Central memory CD8-positive, alpha-beta T cell (primary cell): ENCODE measurements around the gene ARMC5.
"Not testable (repeated sequence)": the region's sequence is repeated elsewhere in the genome, so short reads cannot be mapped to it uniquely, and the experiment has no call there.

Source experiments
- ATAC-seq: fragments of 150-1000 bp; cut with Tn5 transposase; replicated peaks from 2 replicates; pipeline ENCODE4 v1.10.0; 2022; ENCODE audit warnings: mild to moderate bottlenecking, moderate FRiP score, moderate number of reproducible peaks; ENCODE audit not compliant: poor library complexity, severe bottlenecking; ENCODE audit errors: extremely low read depth
- DNase-seq, 2 donors: peaks; one replicate each; pipeline ENCODE4 v3.0.0; 2021; ENCODE audit warnings: low spot score in 2 of 2
- H3K27ac Mint-ChIP-seq: one replicate; pipeline ENCODE4 v1.8.0; 2022; ENCODE audit warnings: low read depth, mild to moderate bottlenecking, moderate library complexity, mixed read lengths
- H3K27me3 Mint-ChIP-seq: one replicate; pipeline ENCODE4 v1.8.0; 2022; ENCODE audit warnings: mixed read lengths
- H3K36me3 Mint-ChIP-seq: one replicate; pipeline ENCODE4 v1.8.0; 2022; ENCODE audit warnings: mild to moderate bottlenecking, moderate library complexity, mixed read lengths; ENCODE audit not compliant: insufficient read depth
- H3K4me1 Mint-ChIP-seq: one replicate; pipeline ENCODE4 v1.8.0; 2022; ENCODE audit warnings: mixed read lengths
- H3K4me3 Mint-ChIP-seq: one replicate; pipeline ENCODE4 v1.8.0; 2022; ENCODE audit warnings: mild to moderate bottlenecking, moderate library complexity, mixed read lengths
- H3K9me3 Mint-ChIP-seq: one replicate; pipeline ENCODE4 v1.8.0; 2022; ENCODE audit warnings: mixed read lengths

The ARMC5 gene

DNA sequence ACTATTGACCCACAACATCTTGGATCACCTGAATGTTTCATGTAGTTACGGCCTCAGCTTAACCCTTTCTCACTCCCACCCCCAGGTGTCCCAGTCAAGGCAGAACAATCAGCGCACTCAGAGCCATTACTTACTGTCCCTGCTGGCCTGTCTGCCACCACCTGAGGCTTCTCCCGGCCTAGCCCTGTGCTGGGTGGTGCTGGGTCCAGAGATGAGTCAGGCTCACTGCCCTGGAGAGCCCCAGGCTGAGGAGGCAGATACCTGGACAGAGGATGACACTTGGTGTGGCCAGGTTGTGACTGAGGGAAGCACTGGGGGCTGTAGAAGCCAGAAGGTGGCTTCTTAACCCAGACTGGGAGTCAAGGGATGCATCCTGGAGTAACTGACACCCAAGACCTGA is 19.7 kb downstream of the ARMC5 start:
- Mint-ChIP-seq H3K4me3 (no peak overlapping the region), H3K36me3 (peaks cover 5% of the 10 kb centered on the region), H3K27me3 (no peaks in the 10 kb centered on the region), H3K9me3 (no peaks in the 10 kb centered on the region), H3K4me1 (peaks cover 19% of the 10 kb centered on the region), H3K27ac (no peak overlapping the region)
- no peak for DNase-seq
- ATAC-seq = no peak

- Mint-ChIP-seq H3K9me3 (no peaks in the 10 kb centered on the region), H3K4me1 (peaks cover 19% of the 10 kb centered on the region), H3K36me3 (peaks cover 5% of the 10 kb centered on the region), H3K27ac (no peak overlapping the region), H3K4me3 (no peak overlapping the region), H3K27me3 (no peaks in the 10 kb centered on the region)
- ATAC-seq (no peak), DNase-seq (no peak)
These were observed 20.4 kb downstream of the ARMC5 start for GRCh38 chr16:31479751-31480150.

- Mint-ChIP-seq H3K4me3 (no peak overlapping the region), H3K36me3 (peaks cover 5% of the 10 kb centered on the region), H3K9me3 (no peaks in the 10 kb centered on the region), H3K27me3 (no peaks in the 10 kb centered on the region), H3K27ac (no peak overlapping the region), H3K4me1 (peaks cover 20% of the 10 kb centered on the region)
- DNase-seq (no peak), ATAC-seq (no peak)
These were observed 21.7 kb downstream of the ARMC5 start for GRCh38 chr16:31480851-31481536.

- H3K4me1 Mint-ChIP-seq = peaks cover 11% of the 10 kb centered on the region
These were observed 23.8 kb downstream of the ARMC5 start, which contains the start of gene SLC5A2 for GRCh38 chr16:31483081-31483480. Gene SLC5A2 (plus strand): TSS chr16:31483123. CDS start chr16:31483137, 14 bp downstream.

GRCh38 chr16:31484048-31484447 is 24.7 kb downstream of the ARMC5 start:
- H3K9me3 Mint-ChIP-seq, H3K36me3 Mint-ChIP-seq, H3K27ac Mint-ChIP-seq, DNase-seq, ATAC-seq, H3K4me3 Mint-ChIP-seq, H3K27me3 Mint-ChIP-seq: not testable (repeated sequence)
- H3K4me1 Mint-ChIP-seq = peaks cover 11% of the 10 kb centered on the region

More at GRCh38 chr16:31483081-31483480, 23.8 kb downstream of the ARMC5 start, which contains the start of gene SLC5A2:
- Mint-ChIP-seq H3K27ac (no peak within 1 kb of the TSS), H3K36me3 (peaks cover 3% of the 10 kb centered on the region), H3K4me3 (no peak within 1 kb of the TSS), H3K27me3 (no peaks in the 10 kb centered on the region), H3K9me3 (no peaks in the 10 kb centered on the region)
- DNase-seq (no peak), ATAC-seq (no peak)

DNA sequence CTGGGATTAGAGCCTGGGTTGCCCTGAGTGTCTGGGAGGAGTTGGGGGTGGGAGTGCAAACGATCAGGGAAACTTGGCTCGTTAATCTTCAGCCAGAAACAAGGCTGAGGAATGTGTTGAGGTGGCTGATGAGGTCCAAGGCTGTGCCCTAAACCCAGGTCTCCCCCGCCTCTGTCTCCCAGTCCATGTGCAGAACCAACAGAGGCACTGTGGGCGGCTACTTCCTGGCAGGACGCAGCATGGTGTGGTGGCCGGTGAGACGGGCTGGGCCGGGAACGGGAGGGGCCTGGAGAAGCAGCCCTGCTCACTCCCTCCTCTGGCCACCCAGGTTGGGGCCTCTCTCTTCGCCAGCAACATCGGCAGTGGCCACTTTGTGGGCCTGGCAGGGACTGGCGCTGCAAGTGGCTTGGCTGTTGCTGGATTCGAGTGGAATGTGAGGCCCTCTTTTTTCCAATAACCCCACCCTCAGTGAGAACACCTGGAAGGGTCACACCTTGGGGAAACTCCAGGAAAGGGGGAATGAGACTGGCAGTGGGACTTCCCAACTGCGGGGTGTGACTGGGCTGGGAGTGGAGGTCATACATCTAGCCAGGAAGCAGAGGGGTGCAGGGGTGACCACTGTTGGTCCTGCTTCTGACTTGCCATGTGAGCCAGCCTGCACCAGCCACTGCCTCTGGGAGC is 25.3 kb downstream of the ARMC5 start:
- H3K9me3 Mint-ChIP-seq = no peaks in the 10 kb centered on the region
- no peaks in the 10 kb centered on the region for H3K27me3 Mint-ChIP-seq
- H3K4me3 Mint-ChIP-seq = no peak overlapping the region
- ATAC-seq = no peak
- peaks cover 2% of the 10 kb centered on the region for H3K36me3 Mint-ChIP-seq
- H3K27ac Mint-ChIP-seq = no peak overlapping the region
- peaks cover 11% of the 10 kb centered on the region for H3K4me1 Mint-ChIP-seq
- no peak for DNase-seq

DNA sequence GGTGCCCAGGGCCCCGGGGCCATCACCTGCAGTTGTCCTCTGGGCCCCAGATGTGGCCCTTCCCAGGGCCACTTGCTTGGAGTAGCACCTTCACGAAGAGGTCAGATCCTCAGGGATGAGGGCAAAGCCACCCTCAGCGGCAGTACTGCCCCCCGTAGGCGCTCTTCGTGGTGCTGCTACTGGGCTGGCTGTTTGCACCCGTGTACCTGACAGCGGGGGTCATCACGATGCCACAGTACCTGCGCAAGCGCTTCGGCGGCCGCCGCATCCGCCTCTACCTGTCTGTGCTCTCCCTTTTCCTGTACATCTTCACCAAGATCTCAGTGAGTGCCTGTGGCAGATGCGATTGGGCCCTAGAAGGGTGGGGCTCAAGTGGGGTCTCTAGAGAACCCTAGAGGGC is 26.3 kb downstream of the ARMC5 start:
- Mint-ChIP-seq H3K27me3 (no peaks in the 10 kb centered on the region), H3K27ac (no peak overlapping the region), H3K9me3 (no peaks in the 10 kb centered on the region), H3K4me1 (peaks cover 11% of the 10 kb centered on the region), H3K4me3 (no peak overlapping the region), H3K36me3 (peaks cover 2% of the 10 kb centered on the region)
- no peak for DNase-seq
- no peak for ATAC-seq

DNA sequence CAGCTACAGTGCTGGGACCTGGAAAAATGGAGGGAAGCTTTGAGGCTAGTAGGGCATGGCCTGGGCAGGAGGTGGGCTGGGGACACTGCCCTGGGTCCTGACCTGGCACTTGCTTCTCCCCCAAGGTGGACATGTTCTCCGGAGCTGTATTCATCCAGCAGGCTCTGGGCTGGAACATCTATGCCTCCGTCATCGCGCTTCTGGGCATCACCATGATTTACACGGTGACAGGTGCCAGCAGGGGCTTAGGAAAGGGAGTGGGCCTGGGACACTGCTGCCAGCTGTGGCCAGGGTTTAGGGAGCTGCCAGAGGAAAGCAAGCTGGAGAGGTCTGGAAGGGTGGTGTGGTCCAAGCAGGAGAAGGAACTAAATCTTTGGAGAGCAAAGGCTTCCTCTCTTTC is 26.7 kb downstream of the ARMC5 start:
- H3K4me3 Mint-ChIP-seq = peak overlapping the region; percentile 87
- H3K36me3 Mint-ChIP-seq = peaks cover 2% of the 10 kb centered on the region
- no peaks in the 10 kb centered on the region for H3K27me3 Mint-ChIP-seq
- H3K27ac Mint-ChIP-seq = no peak overlapping the region
- ATAC-seq = no peak
- peaks cover 11% of the 10 kb centered on the region for H3K4me1 Mint-ChIP-seq
- H3K9me3 Mint-ChIP-seq = no peaks in the 10 kb centered on the region
- no peak for DNase-seq

DNA sequence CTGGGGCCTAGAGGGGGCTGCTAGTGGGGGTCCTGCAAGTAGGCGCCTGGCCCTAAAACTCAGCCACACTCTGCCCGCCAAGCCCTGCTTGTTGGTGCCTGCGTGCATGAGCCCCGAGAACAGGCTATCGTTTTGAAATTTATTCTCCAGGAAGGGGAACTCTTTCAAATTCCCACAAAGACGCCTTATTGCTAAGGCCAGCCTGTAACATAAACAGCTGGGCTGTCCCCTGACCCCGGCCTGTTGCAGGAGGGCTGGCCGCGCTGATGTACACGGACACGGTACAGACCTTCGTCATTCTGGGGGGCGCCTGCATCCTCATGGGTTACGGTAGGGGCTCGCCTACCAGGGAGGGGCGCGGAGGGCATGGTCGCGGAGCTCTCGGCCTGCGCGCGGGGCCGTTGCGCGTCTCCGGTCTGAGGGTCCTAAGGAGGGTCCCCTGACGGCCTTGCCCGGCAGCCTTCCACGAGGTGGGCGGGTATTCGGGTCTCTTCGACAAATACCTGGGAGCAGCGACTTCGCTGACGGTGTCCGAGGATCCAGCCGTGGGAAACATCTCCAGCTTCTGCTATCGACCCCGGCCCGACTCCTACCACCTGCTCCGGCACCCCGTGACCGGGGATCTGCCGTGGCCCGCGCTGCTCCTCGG is 27.9 kb downstream of the ARMC5 start:
- peak overlapping the region; percentile 87 for H3K4me3 Mint-ChIP-seq

GRCh38 chr16:31487720-31488467 is 28.6 kb downstream of the ARMC5 start:
- DNase-seq (peak; percentile 57 to 62), ATAC-seq (peak; percentile 87)
- H3K9me3 Mint-ChIP-seq = no peaks in the 10 kb centered on the region
- peaks cover 4% of the 10 kb centered on the region for H3K36me3 Mint-ChIP-seq
- H3K4me3 Mint-ChIP-seq = peak overlapping the region; percentile 87
- no peaks in the 10 kb centered on the region for H3K27me3 Mint-ChIP-seq
- peaks cover 11% of the 10 kb centered on the region for H3K4me1 Mint-ChIP-seq
- H3K27ac Mint-ChIP-seq = peak overlapping the region; percentile 38

More for the DNA sequence above, 27.9 kb downstream of the ARMC5 start:
- H3K36me3 Mint-ChIP-seq = peaks cover 2% of the 10 kb centered on the region
- no peaks in the 10 kb centered on the region for H3K9me3 Mint-ChIP-seq
- H3K27me3 Mint-ChIP-seq = no peaks in the 10 kb centered on the region
- no peak for DNase-seq
- peaks cover 11% of the 10 kb centered on the region for H3K4me1 Mint-ChIP-seq
- peak overlapping the region; percentile 38 for H3K27ac Mint-ChIP-seq
- ATAC-seq = no peak

- Mint-ChIP-seq H3K4me1 (peaks cover 11% of the 10 kb centered on the region), H3K27me3 (no peaks in the 10 kb centered on the region), H3K4me3 (peak overlapping the region; percentile 87), H3K27ac (no peak overlapping the region), H3K36me3 (peaks cover 4% of the 10 kb centered on the region), H3K9me3 (no peaks in the 10 kb centered on the region)
- ATAC-seq = no peak
- no peak for DNase-seq
These were observed 29.4 kb downstream of the ARMC5 start for GRCh38 chr16:31488468-31489297.

GRCh38 chr16:31489298-31489564 is 29.9 kb downstream of the ARMC5 start:
- peak overlapping the region; percentile 45 for H3K4me3 Mint-ChIP-seq
- DNase-seq (no peak), ATAC-seq (no peak)
- H3K4me1 Mint-ChIP-seq = peaks cover 11% of the 10 kb centered on the region
- no peaks in the 10 kb centered on the region for H3K27me3 Mint-ChIP-seq
- no peak overlapping the region for H3K27ac Mint-ChIP-seq
- no peaks in the 10 kb centered on the region for H3K9me3 Mint-ChIP-seq
- peaks cover 4% of the 10 kb centered on the region for H3K36me3 Mint-ChIP-seq
